ENCODE results near the gene CD2AP.
"Not testable (repeated sequence)": the region's sequence is repeated elsewhere in the genome, so short reads cannot be mapped to it uniquely, and the experiment has no call there.

GRCh38 chr6:47553243-47553642, 75.7 kb downstream of the CD2AP start:
- TF ChIP-seq CTCF (IDR thresholded peaks at IDR 0.05; ENCODE audit: poor library complexity); EZH2phosphoT487 (IDR thresholded peaks at IDR 0.05; ENCODE audit: low read depth, severe bottlenecking, unreplicated experiment): not testable (repeated sequence)
